Activated T-cell treated with anti-CD3 and anti-CD28 coated beads, Interleukin-2, amount 50 U/mL, for 72 hours (primary cell): ENCODE measurements around the gene PIGC. TPM values are rescaled to one million over a fixed set of nuclear protein-coding genes. Genes with fewer than 3 reads are reported as not detected.

Experiments
- ATAC-seq, 2 donors: fragments of 150-1000 bp; cut with Tn5 transposase; replicated peaks in 1 of 2; 2 replicates each; pipeline ENCODE4 v1.10.0; 2021; ENCODE audit warnings: moderate library complexity in 2 of 2, mild to moderate bottlenecking in 1 of 2
- DNase-seq, 2 donors: peaks; one replicate each; pipeline ENCODE4 v3.0.0; 2021 to 2022; ENCODE audit warnings: mixed read lengths in 1 of 2
- H3K27ac Mint-ChIP-seq: one replicate; pipeline ENCODE4 v1.8.0; 2022; ENCODE audit warnings: mild to moderate bottlenecking, moderate library complexity, mixed read lengths
- H3K27me3 Mint-ChIP-seq: one replicate; pipeline ENCODE4 v1.8.0; 2022; ENCODE audit warnings: low read depth, mixed read lengths
- H3K36me3 Mint-ChIP-seq, 2 donors: one replicate each; pipeline ENCODE4 v1.8.0; 2022; ENCODE audit warnings: mixed read lengths in 2 of 2, mild to moderate bottlenecking in 1 of 2; ENCODE audit not compliant: insufficient read depth in 2 of 2
- H3K4me1 Mint-ChIP-seq: one replicate; pipeline ENCODE4 v1.8.0; 2022; ENCODE audit warnings: low read depth, mixed read lengths
- H3K4me3 Mint-ChIP-seq, 2 donors: one replicate each; pipeline ENCODE4 v1.8.0; 2022; ENCODE audit warnings: mild to moderate bottlenecking in 2 of 2, mixed read lengths in 2 of 2, moderate library complexity in 2 of 2
- H3K9me3 Mint-ChIP-seq, 2 donors: one replicate each; pipeline ENCODE4 v1.8.0; 2022; ENCODE audit warnings: mixed read lengths in 2 of 2
- total RNA-seq, 2 donors: library from RNA; stranded (reverse); gene quantifications; one replicate each; pipeline ENCODE4 v1.2.3, GENCODE V29; 2022

Gene PIGC
- total RNA-seq, 2 donors from 2014 or later: 31.4 to 32.7 TPM

- Mint-ChIP-seq H3K27ac (no peak overlapping the region), H3K36me3 (no peaks in the 10 kb centered on the region), H3K4me1 (peaks cover 6% of the 10 kb centered on the region), H3K4me3 (no peak overlapping the region), H3K9me3 (no peaks in the 10 kb centered on the region), H3K27me3 (peaks cover 12% of the 10 kb centered on the region)
- ATAC-seq: no peak
- no peak for DNase-seq
Observed at GRCh38 chr1:172457479-172458130, 13.7 kb upstream of the PIGC start.

- H3K27ac Mint-ChIP-seq: no peak overlapping the region
- peaks cover 12% of the 10 kb centered on the region for H3K27me3 Mint-ChIP-seq
- no peak for DNase-seq
- ATAC-seq: no peak
- H3K4me1 Mint-ChIP-seq: peaks cover 7% of the 10 kb centered on the region
- H3K4me3 Mint-ChIP-seq: no peak overlapping the region
- H3K36me3 Mint-ChIP-seq: no peaks in the 10 kb centered on the region
- no peaks in the 10 kb centered on the region for H3K9me3 Mint-ChIP-seq
Observed at GRCh38 chr1:172456344-172456769, 12.5 kb upstream of the PIGC start.

- no peaks in the 10 kb centered on the region for H3K36me3 Mint-ChIP-seq
- no peak for DNase-seq
- no peaks in the 10 kb centered on the region for H3K9me3 Mint-ChIP-seq
- H3K4me1 Mint-ChIP-seq: peaks cover 16% of the 10 kb centered on the region
- peaks cover 12% of the 10 kb centered on the region for H3K27me3 Mint-ChIP-seq
- ATAC-seq: no peak
- no peak overlapping the region for H3K4me3 Mint-ChIP-seq
- H3K27ac Mint-ChIP-seq: no peak overlapping the region
Observed at GRCh38 chr1:172455451-172455850, 11.6 kb upstream of the PIGC start.

GRCh38 chr1:172453607-172454006, 9.7 kb upstream of the PIGC start:
- H3K9me3 Mint-ChIP-seq: no peaks in the 10 kb centered on the region
- no peaks in the 10 kb centered on the region for H3K36me3 Mint-ChIP-seq
- H3K27ac Mint-ChIP-seq: no peak overlapping the region
- DNase-seq (no peak), ATAC-seq (no peak)
- H3K4me3 Mint-ChIP-seq: no peak overlapping the region
- peaks cover 33% of the 10 kb centered on the region for H3K4me1 Mint-ChIP-seq
- H3K27me3 Mint-ChIP-seq: peaks cover 12% of the 10 kb centered on the region

- Mint-ChIP-seq H3K36me3 (no peaks in the 10 kb centered on the region), H3K27ac (no peak overlapping the region), H3K4me1 (peaks cover 33% of the 10 kb centered on the region), H3K27me3 (peaks cover 12% of the 10 kb centered on the region), H3K4me3 (no peak overlapping the region), H3K9me3 (no peaks in the 10 kb centered on the region)
- ATAC-seq: no peak
- DNase-seq: no peak
Observed at GRCh38 chr1:172453153-172453545, 9.3 kb upstream of the PIGC start.

GRCh38 chr1:172452536-172453152, 8.8 kb upstream of the PIGC start:
- ATAC-seq (no peak), DNase-seq (no peak)
- Mint-ChIP-seq H3K4me1 (peaks cover 33% of the 10 kb centered on the region), H3K4me3 (no peak overlapping the region), H3K27me3 (peaks cover 12% of the 10 kb centered on the region), H3K9me3 (no peaks in the 10 kb centered on the region), H3K36me3 (no peaks in the 10 kb centered on the region), H3K27ac (no peak overlapping the region)

- peaks cover 12% of the 10 kb centered on the region for H3K27me3 Mint-ChIP-seq
- H3K36me3 Mint-ChIP-seq: no peaks in the 10 kb centered on the region
- peak; percentile 72 to 77 for ATAC-seq
- peaks cover 33% of the 10 kb centered on the region for H3K4me1 Mint-ChIP-seq
- no peaks in the 10 kb centered on the region for H3K9me3 Mint-ChIP-seq
- no peak overlapping the region for H3K27ac Mint-ChIP-seq
- no peak overlapping the region for H3K4me3 Mint-ChIP-seq
- peak; percentile 18 to 23 for DNase-seq
Observed at GRCh38 chr1:172451002-172451443, 7.2 kb upstream of the PIGC start.

- H3K9me3 Mint-ChIP-seq: no peaks in the 10 kb centered on the region
- peaks cover 33% of the 10 kb centered on the region for H3K4me1 Mint-ChIP-seq
- H3K4me3 Mint-ChIP-seq: peak overlapping the region in 1 of 2 donors; percentile 12
- H3K27me3 Mint-ChIP-seq: peaks cover 12% of the 10 kb centered on the region
- no peaks in the 10 kb centered on the region for H3K36me3 Mint-ChIP-seq
- ATAC-seq (no peak), DNase-seq (no peak)
- H3K27ac Mint-ChIP-seq: no peak overlapping the region
Observed at GRCh38 chr1:172450524-172450885, 6.6 kb upstream of the PIGC start.

GRCh38 chr1:172449585-172450523, 6.0 kb upstream of the PIGC start:
- Mint-ChIP-seq H3K4me3 (peak overlapping the region in 1 of 2 donors; percentile 12), H3K4me1 (peaks cover 33% of the 10 kb centered on the region), H3K9me3 (no peaks in the 10 kb centered on the region), H3K27me3 (peaks cover 8% of the 10 kb centered on the region), H3K36me3 (no peaks in the 10 kb centered on the region), H3K27ac (no peak overlapping the region)
- ATAC-seq (peak; percentile 64 to 73), DNase-seq (peak; percentile 31 to 50)

- Mint-ChIP-seq H3K4me3 (peak overlapping the region; percentile 2 to 3), H3K27ac (no peak overlapping the region), H3K4me1 (peaks cover 37% of the 10 kb centered on the region), H3K27me3 (peaks cover under 1% of the 10 kb centered on the region), H3K36me3 (no peaks in the 10 kb centered on the region), H3K9me3 (no peaks in the 10 kb centered on the region)
- DNase-seq: peak; percentile 19 to 21
- peak; percentile 26 to 52 for ATAC-seq
Observed at GRCh38 chr1:172448995-172449584, 5.2 kb upstream of the PIGC start.

- no peaks in the 10 kb centered on the region for H3K27me3 Mint-ChIP-seq
- H3K9me3 Mint-ChIP-seq: no peaks in the 10 kb centered on the region
- ATAC-seq (no peak), DNase-seq (no peak)
- no peak overlapping the region for H3K27ac Mint-ChIP-seq
- peaks cover 39% of the 10 kb centered on the region for H3K4me1 Mint-ChIP-seq
- no peak overlapping the region for H3K4me3 Mint-ChIP-seq
- no peaks in the 10 kb centered on the region for H3K36me3 Mint-ChIP-seq
Observed at GRCh38 chr1:172447641-172448040, 3.8 kb upstream of the PIGC start.

GRCh38 chr1:172446547-172446946, 2.7 kb upstream of the PIGC start:
- Mint-ChIP-seq H3K36me3 (peaks cover 8 to 9% of the 10 kb centered on the region in 2 donors), H3K4me3 (no peak overlapping the region), H3K27ac (no peak overlapping the region), H3K4me1 (peaks cover 50% of the 10 kb centered on the region), H3K9me3 (no peaks in the 10 kb centered on the region), H3K27me3 (no peaks in the 10 kb centered on the region)
- no peak for ATAC-seq
- no peak for DNase-seq
